ENCODE measurements around the gene CELA2A. TPM values are rescaled to one million over a fixed set of nuclear protein-coding genes. Genes with fewer than 3 reads are reported as not detected.
A peak's percentile ranks its signal among the peaks of the same experiment; 100 is the strongest.

The CELA2A gene
- total and polyA plus RNA-seq, 2 donors (not counting 3 experiments of a cell fraction or from before 2014, with no cell fraction given), result not detected

DNA sequence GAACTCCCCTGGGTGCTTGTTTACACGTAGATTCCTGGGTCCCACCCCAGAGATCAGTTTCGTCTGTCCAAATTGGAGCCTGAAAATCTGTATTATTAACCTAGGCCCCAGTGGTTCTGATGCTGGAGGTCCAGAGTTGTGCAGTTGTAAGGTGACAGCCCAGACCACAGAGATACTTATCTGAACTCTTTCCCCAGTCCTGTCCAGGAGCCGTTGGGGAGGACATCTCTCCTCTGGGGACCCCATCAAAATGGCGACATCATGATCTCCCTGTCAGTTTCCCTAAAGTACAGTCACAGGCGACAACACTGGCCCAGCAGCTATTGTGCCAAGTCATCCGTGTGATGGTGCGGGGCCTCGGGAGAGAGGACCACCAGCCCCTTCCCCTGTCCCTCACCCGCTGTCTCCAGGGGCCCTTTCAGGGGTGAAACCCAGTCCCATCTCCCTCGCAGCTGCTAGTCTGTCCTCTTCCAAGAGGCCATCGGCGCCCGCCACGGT, 47.6 kb upstream of the CELA2A start:
- Histone ChIP-seq H3K79me2 (ENCODE audit: control insufficient read depth, insufficient read depth, low read length) (peaks cover 41% of the 10 kb centered on the region), H4K20me1 (replicated peaks; ENCODE audit: control insufficient read depth, extremely low read depth, insufficient read depth, low read length) (no peaks in the 10 kb centered on the region), H3K9ac (replicated peaks; ENCODE audit: extremely low read depth, insufficient read depth, low read length) (peak overlapping the region; percentile 77), H3K9me3 (replicated peaks; ENCODE audit: control insufficient read depth, insufficient read depth, low read length) (no peaks in the 10 kb centered on the region), H3K4me2 (ENCODE audit: insufficient read depth, low read length) (peak overlapping the region; percentile 20), H3K27ac (ENCODE audit: insufficient read depth, low read depth, low read length) (peak overlapping the region; percentile 58), H3K4me1 (ENCODE audit: control insufficient read depth, extremely low read depth, insufficient read depth, low read length) (peaks cover 32% of the 10 kb centered on the region), H3K4me3 (replicated peaks in 1 of 3; ENCODE audit: insufficient read depth in 1 of 3, low read depth in 1 of 3, low read length in 3 of 3) (peak overlapping the region in 2 of 3 experiments; percentile 82), H3K36me3 (ENCODE audit: control insufficient read depth in 2 of 2, extremely low read depth in 1 of 2, insufficient read depth in 2 of 2, low read length in 2 of 2) (peaks cover 0 to under 1% of the 10 kb centered on the region in 2 experiments), H2AFZ (ENCODE audit: low read depth, low read length) (no peak overlapping the region), H3K27me3 (ENCODE audit: control insufficient read depth in 2 of 2, insufficient read depth in 2 of 2, low read length in 2 of 2) (no peaks in the 10 kb centered on the region), H3K9me1 (replicated peaks; ENCODE audit: control insufficient read depth, extremely low read depth, insufficient read depth, low read length) (no peaks in the 10 kb centered on the region)
- FAIRE-seq (no peak), DNase-seq (ENCODE audit: low read depth, low spot score) (no peak)
- BruUV-seq (replicated peaks), result TSS peak; percentile 22
- POLR2A ChIA-PET, result no interaction called here
- intact Hi-C loops (cut with micrococcal nuclease) (loop anchor here (1.0 to 2.0 kb wide), 6 partner anchors 8 to 86 kb away; no protein-coding TSS in a partner anchor), dilution Hi-C loops (cut with MboI; ENCODE audit: extremely low pct_ligation_motif_present, low sequenced_read_pairs) (no loop called here)
- CTCF ChIA-PET, result interaction anchor here (1.0 to 2.7 kb wide), 3 partner anchors 10 to 86 kb away, joined by 4 to 9 read pairs (median 4); no protein-coding TSS in a partner anchor
- TF ChIP-seq POLR2AphosphoS5 (IDR thresholded peaks at IDR 0.05; ENCODE audit: insufficient read depth, low read depth, low read length) (no peak), GATA2 (IDR thresholded peaks at IDR 0.05; ENCODE audit: insufficient read depth, insufficient read length, low read depth, low read length) (no peak), FOS (IDR thresholded peaks at IDR 0.05; ENCODE audit: borderline replicate concordance, insufficient read depth, low read length) (no peak), POLR2A (IDR thresholded peaks at IDR 0.05; ENCODE audit: low read depth, low read length) (no peak), MYC (IDR thresholded peaks at IDR 0.05; ENCODE audit: low read depth, low read length) (no peak), EZH2 (IDR thresholded peaks at IDR 0.05; ENCODE audit: borderline replicate concordance, low read depth, low read length, severe bottlenecking) (no peak), JUN (IDR thresholded peaks at IDR 0.05; ENCODE audit: borderline replicate concordance, insufficient read depth, insufficient read length, low read depth) (no peak)
- TF ChIP-seq, protein P1, sequence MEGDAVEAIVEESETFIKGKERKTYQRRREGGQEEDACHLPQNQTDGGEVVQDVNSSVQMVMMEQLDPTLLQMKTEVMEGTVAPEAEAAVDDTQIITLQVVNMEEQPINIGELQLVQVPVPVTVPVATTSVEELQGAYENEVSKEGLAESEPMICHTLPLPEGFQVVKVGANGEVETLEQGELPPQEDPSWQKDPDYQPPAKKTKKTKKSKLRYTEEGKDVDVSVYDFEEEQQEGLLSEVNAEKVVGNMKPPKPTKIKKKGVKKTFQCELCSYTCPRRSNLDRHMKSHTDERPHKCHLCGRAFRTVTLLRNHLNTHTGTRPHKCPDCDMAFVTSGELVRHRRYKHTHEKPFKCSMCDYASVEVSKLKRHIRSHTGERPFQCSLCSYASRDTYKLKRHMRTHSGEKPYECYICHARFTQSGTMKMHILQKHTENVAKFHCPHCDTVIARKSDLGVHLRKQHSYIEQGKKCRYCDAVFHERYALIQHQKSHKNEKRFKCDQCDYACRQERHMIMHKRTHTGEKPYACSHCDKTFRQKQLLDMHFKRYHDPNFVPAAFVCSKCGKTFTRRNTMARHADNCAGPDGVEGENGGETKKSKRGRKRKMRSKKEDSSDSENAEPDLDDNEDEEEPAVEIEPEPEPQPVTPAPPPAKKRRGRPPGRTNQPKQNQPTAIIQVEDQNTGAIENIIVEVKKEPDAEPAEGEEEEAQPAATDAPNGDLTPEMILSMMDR (IDR thresholded peaks at IDR 0.05; ENCODE audit: extremely low read depth in 1 of 2, insufficient read depth in 1 of 2, low read depth in 1 of 2, low read length in 2 of 2), result no peak
- TF ChIP-seq, protein P2, sequence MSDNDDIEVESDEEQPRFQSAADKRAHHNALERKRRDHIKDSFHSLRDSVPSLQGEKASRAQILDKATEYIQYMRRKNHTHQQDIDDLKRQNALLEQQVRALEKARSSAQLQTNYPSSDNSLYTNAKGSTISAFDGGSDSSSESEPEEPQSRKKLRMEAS (IDR thresholded peaks at IDR 0.05; ENCODE audit: insufficient read depth, insufficient read length), result no peak

Data from endothelial cell of umbilical vein (primary cell).